ENCODE results near the gene SCN2A. TPM values are rescaled to one million over a fixed set of nuclear protein-coding genes. Genes with fewer than 3 reads are reported as not detected.
A peak's percentile ranks its signal among the peaks of the same experiment; 100 is the strongest.
"Not testable (repeated sequence)": the region's sequence is repeated elsewhere in the genome, so short reads cannot be mapped to it uniquely, and the experiment has no call there.

SCN2A gene
- total RNA-seq, 1 experiment from 2014 or later: 0.64 TPM

DNA sequence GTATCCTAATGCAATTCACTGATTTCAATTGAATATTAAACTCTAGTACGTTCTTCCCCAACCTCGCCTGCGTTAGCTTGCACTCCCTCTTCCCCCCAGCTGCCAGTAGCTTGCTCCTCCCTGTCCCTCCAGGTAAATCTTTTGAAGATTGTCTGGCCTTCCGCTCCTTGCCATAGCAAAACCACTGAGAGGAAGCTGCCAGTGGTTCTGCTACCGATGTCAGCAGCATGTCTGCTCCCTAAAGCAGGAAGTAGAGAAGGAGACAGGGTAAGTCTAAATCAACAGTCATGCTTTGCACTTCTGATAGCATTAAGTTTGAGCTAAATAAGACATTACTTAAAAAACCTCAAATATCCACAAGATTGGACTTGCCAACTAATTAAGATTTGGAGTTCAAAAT is 89.1 kb downstream of the SCN2A start:
- DNase-seq (ENCODE audit: low spot score): no peak

GRCh38 chr2:165344276-165344675 is 105.1 kb downstream of the SCN2A start:
- not testable (repeated sequence) for DNase-seq (ENCODE audit: low spot score)

GRCh38 chr2:165348441-165348840 is 109.2 kb downstream of the SCN2A start:
- peak; percentile 13 for DNase-seq (ENCODE audit: low spot score)

- no peak for DNase-seq (ENCODE audit: low spot score)
Measured at GRCh38 chr2:165349181-165349580, 110.0 kb downstream of the SCN2A start.

DNA sequence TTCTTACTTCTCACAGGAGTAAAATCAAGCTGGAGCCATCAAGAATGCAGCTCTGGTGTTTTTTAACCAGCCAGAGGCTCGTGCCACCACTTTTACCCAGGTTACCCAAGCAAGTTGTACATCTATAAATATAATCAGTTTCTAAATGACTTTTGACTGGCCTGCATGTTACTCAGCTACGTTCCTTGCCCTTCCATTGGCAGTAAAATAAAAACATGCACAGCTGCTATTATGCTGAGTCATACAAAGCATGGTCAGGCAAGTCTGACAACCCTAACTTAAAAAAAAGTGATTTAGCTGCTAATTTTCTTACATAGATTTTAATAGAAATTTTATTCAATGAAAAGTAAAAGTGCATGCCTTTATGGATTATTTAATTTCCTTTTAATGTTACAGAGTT is 118.5 kb downstream of the SCN2A start:
- DNase-seq (ENCODE audit: low spot score): peak; percentile 78

DNA sequence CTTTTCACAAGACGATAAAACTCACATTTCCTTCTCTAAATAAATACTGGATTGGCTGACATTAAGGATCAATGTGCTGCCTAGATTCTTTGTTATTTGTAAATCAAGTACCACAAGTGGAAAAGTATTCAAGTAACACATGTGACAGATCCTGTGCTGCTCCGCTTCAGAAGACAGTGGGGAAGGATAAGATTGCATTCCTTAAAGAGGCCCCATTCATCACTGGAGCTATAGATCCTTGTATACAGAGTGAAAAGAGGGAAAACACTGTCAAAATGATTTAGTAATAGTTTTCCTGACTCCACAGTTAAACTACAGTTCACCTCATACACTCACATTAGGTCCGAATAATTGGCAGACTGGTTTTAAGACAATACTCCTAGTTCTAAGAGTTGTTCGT is 122.3 kb downstream of the SCN2A start:
- DNase-seq (ENCODE audit: low spot score): no peak

- DNase-seq (ENCODE audit: low spot score): no peak
Measured at GRCh38 chr2:165369131-165369897, 130.1 kb downstream of the SCN2A start.

- DNase-seq (ENCODE audit: low spot score): no peak
Measured at GRCh38 chr2:165369898-165370296, 130.7 kb downstream of the SCN2A start.

GRCh38 chr2:165371356-165371755 is 132.1 kb downstream of the SCN2A start:
- DNase-seq (ENCODE audit: low spot score): no peak

- DNase-seq (ENCODE audit: low spot score): no peak
Measured at GRCh38 chr2:165373278-165374010, 134.2 kb downstream of the SCN2A start.

DNA sequence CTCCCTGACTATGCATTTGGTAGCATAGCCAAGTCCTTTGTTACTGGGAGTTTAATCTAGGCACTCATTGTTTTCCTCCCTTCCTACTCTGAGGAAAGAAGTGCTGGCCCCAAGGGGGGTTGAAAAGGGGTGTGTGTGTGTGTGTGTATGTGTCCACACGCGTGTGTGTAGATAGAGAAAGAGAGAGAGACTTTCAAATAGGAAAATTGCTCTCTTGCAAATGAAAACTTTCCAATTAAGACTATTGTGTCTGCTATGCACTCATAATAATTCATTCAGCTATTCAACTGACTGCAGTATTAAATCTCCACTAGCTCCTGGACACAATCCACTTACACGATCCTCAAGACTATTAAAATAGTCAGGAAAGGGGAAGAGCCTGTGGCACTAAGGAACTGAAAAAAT is 137.4 kb downstream of the SCN2A start:
- no peak for DNase-seq (ENCODE audit: low spot score)

DNA sequence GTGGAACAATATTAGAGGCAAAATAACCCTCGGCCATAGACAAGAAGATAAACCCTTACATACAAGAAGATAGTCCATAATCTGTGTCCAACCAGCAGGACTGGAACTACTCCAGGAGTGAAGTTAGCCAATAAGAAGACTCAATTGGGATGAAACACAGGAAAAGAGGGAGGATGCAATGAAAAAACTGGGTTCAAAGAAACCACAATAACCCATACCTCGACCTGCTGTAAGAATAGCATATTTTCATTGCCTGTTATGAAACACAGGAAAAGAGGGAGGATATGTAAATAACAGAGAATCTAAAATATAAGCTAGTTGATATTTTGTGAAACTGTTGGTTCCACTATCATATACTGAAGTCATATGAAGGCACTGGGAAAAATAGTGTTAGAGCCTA is 143.1 kb downstream of the SCN2A start:
- DNase-seq (ENCODE audit: low spot score): no peak

DNA sequence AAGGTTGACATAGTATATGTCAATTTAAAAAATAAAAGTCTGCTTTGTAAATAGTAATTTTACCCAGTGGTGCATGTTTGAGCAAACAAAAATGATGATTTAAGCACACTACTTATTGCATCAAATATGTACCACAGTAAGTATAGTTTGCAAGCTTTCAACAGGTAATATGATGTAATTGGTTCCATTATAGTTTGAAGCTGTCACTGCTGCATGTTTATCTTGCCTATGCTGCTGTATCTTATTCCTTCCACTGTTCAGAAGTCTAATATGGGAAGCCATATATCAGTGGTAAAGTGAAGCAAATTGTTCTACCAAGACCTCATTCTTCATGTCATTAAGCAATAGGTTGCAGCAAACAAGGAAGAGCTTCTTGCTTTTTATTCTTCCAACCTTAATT is 151.7 kb downstream of the SCN2A start:
- no peak for DNase-seq (ENCODE audit: low spot score)

GRCh38 chr2:165391791-165392190 is 152.6 kb downstream of the SCN2A start:
- no peak for DNase-seq (ENCODE audit: low spot score)

GRCh38 chr2:165398603-165399002 is 159.4 kb downstream of the SCN2A start:
- DNase-seq (ENCODE audit: low spot score): peak; percentile 13

GRCh38 chr2:165401285-165401852 is 162.2 kb downstream of the SCN2A start:
- peak; percentile 80 for DNase-seq (ENCODE audit: low spot score)

DNA sequence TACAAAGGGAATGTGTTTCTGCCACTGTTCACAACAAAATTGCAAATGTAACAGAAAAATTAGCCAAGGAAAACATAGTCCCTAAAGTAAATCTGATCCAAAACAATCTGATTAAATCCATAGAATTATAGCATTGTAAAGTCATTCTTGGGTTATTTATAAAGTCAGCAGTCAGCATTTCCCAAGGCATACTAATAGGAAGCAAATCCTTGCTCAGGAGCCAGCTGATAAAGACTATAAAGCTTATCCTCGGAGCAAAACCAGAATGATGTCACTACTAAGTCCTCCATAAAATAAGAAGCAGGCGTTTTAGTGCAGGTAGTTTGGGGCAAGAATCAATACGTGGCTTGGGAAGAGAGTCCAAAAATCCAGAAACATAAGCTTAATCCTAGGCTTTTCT is 162.9 kb downstream of the SCN2A start:
- DNase-seq (ENCODE audit: low spot score): no peak

DNA sequence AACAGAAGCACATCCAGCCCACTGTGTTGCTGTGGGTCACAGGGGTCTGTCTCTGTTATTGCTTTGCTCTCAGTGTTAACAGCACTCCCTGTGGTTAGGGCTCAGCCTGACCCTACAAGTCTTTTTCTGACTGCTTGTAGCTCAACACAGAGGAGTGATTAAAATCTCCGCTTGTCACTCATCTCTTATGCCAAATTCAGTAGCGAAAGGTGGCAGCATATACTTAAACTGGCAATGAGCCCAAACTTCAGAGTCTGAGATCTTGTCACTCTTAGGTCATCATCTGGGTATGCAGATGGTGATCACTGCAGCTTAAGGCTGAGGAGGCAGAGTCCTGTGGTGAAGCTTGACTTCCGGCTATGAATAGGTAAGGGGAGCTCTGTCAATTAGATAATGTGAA is 167.0 kb downstream of the SCN2A start:
- DNase-seq (ENCODE audit: low spot score): peak; percentile 13

GRCh38 chr2:165407466-165407865 is 168.3 kb downstream of the SCN2A start:
- DNase-seq (ENCODE audit: low spot score): no peak

GRCh38 chr2:165408186-165408585 is 169.0 kb downstream of the SCN2A start:
- DNase-seq (ENCODE audit: low spot score): no peak

GRCh38 chr2:165410276-165410675 is 171.1 kb downstream of the SCN2A start:
- DNase-seq (ENCODE audit: low spot score): no peak

GRCh38 chr2:165414187-165414586 is 175.0 kb downstream of the SCN2A start:
- no peak for DNase-seq (ENCODE audit: low spot score)

GRCh38 chr2:165417009-165417408 is 177.8 kb downstream of the SCN2A start:
- no peak for DNase-seq (ENCODE audit: low spot score)

All from H4 (cell line).